GM20000 (cell line): ENCODE data around the gene B3GALT4.
A peak's percentile ranks its signal among the peaks of the same experiment; 100 is the strongest.

Experiments
- DNase-seq: peaks from one replicate; pipeline ENCODE4 v3.0.0; 2012; ENCODE audit warnings: low spot score
- TF ChIP-seq, protein P1 (sequence below): IDR thresholded peaks from 2 replicates; pipeline ENCODE4 v1.5.1; 2012; ENCODE audit warnings: mild to moderate bottlenecking, control low read depth; ENCODE audit errors: extremely low read depth, missing control alignments

Gene B3GALT4

DNA sequence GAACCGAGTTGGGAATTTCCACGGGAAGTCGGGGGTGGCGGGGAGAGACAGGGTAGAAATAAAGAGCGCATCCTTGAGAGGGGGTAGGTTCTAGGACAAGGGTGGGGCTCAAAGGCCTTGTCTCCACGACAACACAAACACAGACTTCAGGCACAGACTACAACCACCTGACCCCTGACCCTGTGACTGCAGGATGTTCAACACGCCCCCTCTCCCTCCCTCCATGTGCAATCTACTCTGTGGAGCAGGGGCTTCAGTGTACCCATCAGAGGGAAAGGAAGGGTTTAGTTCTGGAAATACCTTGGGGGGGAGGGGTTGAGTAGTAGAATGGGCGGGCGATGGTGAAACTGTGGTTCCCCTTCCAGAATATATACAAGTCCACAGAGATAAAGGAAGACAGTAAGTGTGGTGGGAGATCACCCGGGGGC, 37.6 kb downstream of the B3GALT4 start:
- DNase-seq, result peak; percentile 75
- TF ChIP-seq, protein P1, sequence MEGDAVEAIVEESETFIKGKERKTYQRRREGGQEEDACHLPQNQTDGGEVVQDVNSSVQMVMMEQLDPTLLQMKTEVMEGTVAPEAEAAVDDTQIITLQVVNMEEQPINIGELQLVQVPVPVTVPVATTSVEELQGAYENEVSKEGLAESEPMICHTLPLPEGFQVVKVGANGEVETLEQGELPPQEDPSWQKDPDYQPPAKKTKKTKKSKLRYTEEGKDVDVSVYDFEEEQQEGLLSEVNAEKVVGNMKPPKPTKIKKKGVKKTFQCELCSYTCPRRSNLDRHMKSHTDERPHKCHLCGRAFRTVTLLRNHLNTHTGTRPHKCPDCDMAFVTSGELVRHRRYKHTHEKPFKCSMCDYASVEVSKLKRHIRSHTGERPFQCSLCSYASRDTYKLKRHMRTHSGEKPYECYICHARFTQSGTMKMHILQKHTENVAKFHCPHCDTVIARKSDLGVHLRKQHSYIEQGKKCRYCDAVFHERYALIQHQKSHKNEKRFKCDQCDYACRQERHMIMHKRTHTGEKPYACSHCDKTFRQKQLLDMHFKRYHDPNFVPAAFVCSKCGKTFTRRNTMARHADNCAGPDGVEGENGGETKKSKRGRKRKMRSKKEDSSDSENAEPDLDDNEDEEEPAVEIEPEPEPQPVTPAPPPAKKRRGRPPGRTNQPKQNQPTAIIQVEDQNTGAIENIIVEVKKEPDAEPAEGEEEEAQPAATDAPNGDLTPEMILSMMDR, result no peak

DNA sequence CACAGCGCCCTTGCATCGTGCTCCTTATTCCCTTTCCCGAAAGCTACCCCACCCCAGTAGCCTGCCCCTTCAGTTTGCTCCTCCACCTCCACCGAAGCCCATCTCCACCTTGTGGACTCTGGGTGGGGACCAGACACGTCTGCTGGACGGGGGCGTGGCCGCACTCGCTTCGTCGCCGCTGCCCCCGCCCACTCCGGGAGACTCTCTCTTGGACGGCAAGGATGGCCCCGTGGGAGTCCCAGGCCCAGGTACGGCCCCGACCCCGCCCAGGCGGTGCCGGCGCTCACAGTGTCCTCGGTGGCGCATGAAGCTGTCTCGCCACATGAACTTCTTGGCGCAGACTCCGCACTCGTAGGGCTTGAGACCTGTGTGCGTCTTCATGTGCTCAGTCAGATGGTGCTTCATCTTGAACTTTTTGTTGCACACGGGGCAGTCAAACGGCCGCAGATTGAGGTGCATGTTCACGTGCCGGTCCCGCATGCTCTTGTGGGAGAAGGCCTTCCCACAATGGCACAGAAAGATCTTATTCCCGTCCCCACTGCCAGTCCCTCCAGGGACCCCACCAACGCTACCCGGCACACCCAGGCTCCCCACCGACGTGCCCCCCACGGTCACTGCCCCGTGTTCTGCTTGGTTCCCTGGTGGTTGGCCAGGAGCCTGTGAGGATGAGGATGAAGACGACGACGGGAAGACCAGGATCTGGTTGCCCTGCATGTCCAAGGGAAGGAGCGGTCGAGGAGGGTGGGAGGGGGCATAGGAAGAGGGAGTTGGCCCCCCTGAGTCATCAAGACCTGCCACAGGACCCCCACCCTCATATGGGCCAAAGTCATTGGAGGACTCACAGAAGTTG, 38.2 kb downstream of the B3GALT4 start:
- TF ChIP-seq, protein P1, result no peak
- peak; percentile 17 for DNase-seq

DNA sequence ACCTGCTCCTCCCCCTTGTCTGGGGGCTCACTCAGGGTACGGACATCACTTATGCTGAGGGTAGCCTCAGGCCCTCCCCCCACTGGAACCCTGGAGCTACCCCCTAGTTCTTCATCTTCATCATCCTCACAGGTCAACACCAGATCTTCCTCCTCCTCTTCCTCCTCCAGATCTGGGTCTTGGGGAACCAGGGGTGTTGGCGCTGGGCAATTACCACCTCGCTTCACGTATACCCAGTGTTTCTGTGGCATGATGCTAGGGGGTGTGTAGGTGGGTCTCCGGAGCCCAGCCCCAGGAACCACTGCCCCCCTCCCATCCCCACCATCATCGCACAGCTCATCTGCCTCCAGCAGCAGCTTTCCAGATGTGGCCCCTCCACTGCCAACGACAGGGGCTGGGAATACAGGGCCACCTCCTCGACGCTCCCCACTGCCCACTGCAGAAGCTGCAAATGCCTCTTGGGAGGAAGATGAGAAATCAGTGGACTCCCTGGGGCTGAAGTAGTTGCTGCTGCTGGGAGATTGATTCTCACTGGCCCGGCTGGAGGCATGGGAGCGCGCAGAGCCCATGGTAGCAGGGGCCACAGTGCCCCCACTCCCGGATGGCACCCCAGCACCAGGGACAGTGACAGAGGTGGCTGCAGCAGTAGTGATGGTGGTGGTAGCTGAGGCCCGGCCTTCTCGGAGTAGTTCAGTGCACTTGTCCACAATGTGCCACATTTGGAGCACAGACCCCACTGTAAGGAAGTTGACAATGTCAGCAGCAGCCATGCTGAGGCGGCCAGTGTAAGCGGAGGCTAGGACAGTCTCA, 39.1 kb downstream of the B3GALT4 start:
- TF ChIP-seq, protein P1, result no peak
- DNase-seq, result no peak

DNA sequence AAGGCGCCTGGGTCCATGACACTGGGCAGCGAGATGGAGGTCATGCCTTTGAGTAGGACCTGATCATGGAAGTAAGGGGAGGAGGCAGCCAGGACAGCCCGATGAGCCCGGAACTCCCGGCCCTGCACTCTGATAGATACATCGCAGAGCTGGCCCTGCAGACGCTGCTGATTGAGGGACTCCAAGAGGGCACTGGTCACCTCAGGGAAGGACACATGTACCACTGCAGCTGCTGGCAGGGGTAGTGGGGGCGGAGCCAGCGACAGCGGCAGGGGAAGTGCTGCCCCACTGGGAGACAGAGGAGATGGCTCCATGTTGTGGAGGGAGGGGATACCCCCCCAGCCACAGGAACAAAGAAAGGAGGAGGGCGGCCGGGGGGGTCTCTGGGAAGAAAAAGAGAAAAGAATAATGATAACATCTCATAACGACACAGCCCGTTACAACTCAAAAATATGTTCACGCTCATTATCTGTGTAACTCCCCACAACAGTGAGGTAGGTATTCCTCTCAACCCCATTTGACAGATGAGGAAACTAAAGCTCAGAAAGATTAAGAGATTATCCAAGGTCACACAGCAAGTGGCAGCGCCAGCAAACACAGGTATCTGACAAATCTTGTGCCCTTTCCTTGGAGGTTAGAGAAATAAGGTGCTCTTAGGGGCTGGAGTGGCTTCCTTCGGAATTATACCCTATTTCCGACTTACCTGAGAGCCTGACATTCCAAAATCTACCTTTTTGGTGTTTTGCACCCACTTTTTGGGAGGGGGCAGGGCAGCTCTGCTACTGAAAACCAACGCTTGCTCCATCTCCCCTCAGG, 39.9 kb downstream of the B3GALT4 start:
- no peak for DNase-seq
- TF ChIP-seq, protein P1, result no peak

DNA sequence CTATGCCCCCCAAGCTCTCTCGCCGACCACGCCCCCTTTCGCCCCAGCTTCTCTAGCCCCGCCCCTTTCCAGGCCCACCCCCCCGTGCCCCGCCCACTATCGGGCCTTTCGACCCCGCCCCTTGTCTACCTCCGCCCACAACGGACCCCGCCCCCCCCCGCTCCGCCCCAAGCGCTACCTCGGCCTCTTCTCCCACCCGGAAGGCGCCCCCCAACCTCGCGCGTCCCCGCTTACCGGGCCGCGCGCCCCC, 40.4 kb downstream of the B3GALT4 start:
- TF ChIP-seq, protein P1, result no peak
- no peak for DNase-seq

DNA sequence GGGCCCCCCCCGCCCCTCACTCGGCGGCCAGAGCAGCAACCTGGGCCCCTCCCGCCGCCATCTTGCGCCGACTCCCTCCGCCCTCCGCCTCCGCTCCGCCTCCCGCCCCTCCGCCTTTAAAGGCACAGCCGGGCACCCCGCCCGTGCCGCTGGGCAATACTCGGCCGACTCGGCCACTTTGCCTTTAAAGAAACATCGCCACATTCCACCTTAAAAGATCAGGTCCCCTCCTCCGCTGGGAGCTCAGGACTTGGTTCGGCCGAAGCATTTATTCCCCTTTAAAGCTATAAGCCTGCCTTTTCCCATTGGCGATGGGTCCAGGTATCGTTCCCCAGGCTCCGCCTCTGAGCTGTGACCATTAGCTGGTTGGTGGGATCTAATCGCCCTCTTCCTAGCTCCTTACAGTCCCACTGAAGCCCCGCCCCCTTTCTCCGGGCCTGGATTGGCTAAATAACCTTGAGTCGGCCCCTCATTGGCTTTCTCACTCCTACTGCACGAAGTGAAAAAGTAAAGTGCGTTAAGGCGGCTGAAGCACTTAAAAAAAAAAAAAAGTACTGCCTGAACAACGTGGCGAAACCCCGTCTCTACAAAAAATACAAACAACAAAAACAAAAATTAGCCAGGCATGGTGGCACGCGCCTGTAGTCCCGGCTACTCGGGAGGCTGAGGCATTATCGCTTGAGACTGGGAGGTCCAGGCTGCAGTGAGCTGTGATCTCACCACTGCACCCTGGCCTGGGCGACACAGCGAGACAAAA, 40.9 kb downstream of the B3GALT4 start, which contains the start of gene ZBTB22:
TSS of gene ZBTB22 (minus strand) at position 76 of the 757 bp plus-strand sequence. CDS start 828 bp downstream, outside the sequence.
- TF ChIP-seq, protein P1, result no peak

More for the DNA sequence above, 40.9 kb downstream of the B3GALT4 start, which contains the start of gene ZBTB22:
- peak; percentile 88 for DNase-seq
